Activated CD4-positive, alpha-beta T cell treated with anti-CD3 and anti-CD28 coated beads, Interleukin-2, amount 50 U/mL, for 24 hours (primary cell): ENCODE data around the gene PCSK6.

Experiments used
- DNase-seq, 2 donors: peaks; one replicate each; pipeline ENCODE4 v3.0.0-alpha.2; 2020; ENCODE audit warnings: low read depth in 1 of 2, low spot score in 1 of 2

PCSK6 gene

DNA sequence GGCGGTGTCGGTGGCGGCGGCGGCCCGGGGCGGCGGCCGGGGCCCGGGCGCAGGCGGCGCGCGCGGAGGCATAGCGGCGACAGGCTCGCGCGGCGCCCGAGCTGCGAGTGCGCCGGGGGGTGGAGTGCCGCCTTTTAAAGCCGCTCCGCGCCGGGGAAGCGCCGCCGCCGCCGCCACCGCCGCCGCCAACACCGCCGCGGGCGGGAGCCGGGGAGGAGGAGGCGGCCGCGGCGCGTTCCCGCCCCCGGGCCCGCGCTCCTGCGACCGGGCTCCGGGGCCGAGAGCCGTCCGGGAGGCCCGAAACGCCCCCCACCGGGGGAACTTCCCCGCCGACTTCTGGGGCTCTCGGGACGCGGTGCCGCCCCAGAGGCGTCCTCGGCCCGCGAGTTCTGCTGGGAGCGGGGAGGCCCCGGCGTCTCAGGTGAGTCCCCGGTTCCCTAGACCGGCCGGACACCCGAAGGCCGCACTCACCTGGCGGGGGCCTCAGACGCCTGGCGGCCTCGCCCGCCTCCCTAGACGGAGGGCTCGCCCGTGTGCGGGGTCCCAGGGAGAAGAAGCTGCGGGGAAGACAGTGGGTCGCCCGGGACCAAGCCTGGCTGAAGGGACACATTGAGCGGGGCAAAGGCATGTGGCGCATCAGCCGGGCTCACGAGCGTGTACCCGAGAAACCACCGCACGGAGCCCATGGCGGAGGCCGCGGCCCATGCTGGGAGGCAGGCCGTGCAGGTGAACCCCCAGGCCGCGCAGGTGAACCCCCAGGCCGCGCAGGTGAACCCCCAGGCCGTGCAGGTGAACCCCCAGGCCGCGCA is at the start of gene PCSK6:
Gene PCSK6 (minus strand): TSS at position 109 of the 809 bp plus-strand sequence. CDS start 37 bp downstream, at position 72.
- no peak for DNase-seq

DNA sequence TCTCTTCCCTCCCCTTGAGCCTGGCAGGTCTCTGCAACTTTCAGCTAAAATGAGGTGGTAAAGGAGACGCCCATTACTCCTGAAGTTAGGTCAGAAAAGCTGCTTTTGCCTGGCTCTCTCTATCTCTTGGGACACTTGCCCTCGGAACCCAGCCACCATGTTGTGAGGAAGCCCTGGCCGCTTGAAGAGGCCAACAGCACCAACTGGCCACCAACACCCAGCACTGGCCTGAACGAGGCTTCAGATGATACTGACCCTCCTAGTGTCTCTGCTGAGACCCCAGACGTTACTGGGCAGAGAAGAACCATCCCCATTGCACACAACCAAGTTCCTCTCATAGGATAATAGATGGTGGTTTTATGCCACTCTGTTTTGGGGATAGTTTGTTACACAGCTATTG is 49.5 kb upstream of the PCSK6 start:
- DNase-seq = no peak

DNA sequence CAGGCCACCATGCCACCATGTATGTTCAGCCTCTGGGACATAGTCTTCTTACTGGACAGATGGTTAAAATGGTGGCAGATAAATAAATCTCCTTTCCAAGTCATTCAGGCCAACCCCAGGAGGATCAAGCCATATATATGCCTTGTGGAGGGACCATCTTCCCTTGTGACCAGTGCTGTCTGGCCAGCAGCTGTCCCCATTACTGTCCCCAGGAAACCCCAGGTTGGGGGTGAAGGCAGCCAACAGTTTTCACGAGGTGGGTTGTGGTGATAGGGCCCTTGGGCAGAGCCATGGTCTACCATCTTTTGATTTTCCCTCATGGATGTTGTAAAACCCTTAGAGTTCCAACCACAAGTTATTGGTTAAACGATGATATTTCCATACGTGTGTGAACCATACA is 48.7 kb upstream of the PCSK6 start:
- no peak for DNase-seq

DNA sequence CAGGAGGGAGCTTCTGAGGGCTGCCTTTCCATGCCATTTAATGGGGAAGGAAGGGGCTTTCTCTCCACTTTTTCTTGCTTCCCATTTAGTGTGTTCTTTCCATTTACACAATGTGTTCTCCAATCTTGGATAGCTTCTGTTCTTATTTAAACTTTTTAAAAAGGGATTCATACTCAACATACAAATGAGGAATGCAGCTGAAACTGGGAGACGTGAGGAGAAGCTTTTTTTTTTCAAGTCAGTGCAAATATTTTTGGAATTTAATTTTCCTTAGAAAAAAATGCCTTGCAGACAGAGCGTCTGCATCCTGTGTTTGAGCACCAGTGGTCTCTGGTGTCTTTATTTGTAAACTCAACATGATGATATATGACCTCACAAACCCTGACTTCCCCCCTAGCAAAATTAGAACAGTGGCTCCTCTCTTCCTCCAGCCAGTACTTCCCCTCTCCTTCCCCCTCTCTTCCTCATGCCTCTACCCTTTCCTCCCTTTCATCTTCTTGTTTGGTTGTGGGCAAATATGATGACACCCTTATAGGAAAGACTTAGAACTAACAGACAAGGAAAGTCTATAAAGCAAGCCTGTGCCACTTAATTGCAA is 48.1 kb upstream of the PCSK6 start:
- no peak for DNase-seq

DNA sequence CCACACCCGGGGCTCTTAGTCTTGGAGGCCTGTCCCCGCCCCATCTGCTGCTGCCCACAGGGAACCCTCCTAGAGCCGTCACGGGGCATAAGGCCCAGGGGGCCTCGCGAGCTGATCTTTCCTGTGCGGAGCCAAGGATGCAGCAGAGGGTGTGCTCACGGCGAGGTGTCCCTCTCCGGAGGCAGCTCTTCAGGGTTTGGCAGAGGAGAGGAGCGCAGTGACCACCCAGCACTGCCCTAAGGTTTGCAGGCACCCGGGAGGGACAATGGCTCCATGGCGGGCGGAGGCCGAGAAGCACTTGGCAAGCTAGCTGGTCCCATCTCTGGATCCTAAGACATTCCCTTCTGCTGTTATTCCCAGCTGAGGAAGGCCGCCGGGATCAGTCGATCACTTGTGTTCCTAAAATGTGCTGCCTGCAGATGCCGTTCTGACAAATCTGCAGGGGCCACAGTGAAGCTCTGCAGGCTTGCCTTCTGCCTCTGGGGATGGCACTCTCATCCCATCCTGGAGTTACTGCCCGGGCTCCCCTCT is 47.4 kb upstream of the PCSK6 start:
- no peak for DNase-seq

DNA sequence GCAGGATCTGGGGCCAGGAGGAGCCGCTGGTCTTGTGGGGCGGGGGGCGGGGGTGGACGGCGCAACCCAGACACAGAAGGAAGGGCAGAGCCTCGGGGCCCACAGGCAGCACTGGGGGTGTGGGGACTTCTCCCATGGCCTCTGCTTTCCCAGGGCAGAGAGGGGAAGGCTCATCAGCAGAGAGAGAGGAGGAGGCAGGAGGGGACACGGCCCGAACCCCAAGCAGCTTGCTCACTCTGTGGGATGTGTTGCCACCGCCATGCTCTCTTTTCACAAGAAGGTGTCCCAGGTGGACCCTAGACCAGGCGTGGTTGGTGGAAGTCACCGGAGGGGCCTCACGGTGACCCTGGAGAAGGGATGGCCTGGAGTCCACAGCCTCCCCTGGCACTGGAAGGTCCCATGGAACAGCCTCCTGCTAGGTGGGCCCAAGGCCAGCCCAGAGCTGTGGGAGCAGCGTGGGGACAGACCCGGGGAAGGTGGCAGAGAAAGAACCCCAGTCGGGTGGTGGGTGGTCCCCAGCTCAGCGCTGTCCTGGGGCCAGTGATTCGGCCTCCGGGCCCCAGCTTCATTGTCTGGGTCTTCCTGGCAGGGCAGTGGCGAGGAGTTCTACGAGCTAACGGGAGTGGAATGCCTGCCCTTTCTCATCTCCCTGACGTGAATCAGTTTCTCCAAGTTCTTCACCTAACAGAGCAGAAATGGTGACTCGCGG is 46.8 kb upstream of the PCSK6 start:
- no peak for DNase-seq

DNA sequence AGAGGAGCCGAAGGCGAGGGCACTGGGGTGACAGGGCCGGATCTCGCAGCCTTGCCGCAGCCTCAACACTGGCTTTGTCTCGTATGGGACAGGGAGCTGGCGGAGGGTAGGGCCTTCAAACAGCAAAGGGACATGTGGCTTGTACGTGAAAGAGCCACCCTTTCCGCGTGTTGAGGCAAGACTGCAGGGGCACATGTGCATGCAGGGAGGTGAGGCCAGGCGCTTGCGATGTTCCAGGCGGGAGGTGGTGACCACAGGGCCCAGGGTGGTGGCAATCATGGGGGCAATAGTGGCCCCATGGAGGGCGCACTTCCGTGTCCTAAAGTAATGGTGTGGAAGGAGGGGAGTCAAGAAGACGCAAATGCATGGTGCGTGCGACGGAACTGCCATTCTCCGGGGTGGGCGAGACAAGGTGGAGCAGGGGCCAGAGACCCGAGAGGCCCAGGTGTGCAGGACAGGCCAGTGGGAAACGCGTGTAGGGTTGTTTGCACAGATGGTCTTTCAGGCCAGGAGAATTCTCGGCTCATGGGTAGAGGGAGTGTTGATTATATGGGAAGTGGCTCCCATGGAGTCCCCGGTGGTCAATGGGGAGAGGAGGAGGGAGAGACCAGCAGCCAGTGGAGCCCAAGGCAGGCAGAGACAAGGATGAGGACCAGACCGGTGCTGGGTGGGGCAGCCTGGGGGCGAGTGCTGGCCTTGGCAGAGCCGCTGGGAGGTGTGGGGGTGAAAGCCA is 45.8 kb upstream of the PCSK6 start:
- no peak for DNase-seq

DNA sequence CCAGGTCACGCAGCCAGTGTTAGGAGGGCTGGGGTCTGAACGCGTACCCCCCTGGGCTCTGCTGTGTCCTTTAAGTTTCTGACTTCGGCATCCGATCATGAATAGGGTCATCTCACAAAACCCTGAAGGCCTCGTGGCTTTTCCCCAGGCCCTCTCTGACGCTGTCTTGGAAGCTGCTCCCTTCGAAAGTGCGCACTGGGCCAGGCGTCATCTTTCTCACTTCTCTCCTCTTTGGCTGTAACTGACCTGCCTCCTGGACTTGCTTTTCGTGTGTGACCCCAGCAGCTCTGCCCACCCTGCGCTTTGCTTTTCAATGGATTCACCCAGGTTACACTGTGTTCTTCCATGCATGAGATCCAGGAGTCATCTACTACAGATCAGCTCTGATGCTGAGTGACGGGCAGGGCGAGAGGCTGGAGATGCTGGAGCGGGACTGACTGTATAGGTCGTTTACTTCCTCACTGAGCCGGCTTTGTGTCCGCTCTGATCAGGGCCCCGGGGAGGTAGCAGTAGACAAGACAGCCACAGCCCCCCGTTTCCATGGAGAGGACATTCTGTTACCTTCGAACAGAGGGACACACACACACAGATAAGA is 45.0 kb upstream of the PCSK6 start:
- no peak for DNase-seq

DNA sequence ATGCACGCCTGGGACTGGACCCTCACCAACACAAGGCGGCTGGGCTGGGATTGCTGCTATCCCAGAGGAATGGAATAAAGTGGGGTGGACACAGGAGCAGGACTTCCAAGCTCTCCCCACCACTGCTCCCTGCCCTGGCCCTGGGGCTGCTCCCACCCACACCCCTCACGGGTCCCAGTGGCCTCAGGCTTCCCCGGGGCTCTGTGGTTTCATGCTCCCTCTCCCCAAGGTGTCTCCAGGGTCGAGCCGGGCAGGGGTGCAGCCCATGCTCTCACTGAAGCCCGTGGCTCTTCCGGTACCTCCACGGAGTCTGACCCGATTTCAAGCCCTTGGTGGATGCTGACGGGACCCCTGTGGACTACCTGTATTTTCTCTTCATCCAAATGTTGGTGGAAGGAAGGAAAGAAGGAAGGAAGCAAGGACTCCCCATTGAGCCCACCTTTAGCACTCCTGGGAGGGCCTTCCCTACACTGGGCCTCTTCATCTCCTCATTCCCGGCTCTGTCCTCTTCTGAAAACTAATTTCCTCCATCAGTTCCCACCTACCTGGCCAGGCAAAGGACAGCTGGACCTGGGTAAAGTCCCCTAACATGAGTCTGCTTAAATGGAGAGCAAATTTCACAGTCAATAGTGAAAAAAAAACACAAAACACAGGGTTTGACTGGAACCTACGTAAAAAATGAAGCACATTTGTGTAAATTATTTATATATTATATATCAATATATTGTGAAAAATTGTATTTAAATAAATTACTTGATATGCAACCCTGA is 44.0 kb upstream of the PCSK6 start:
- no peak for DNase-seq

DNA sequence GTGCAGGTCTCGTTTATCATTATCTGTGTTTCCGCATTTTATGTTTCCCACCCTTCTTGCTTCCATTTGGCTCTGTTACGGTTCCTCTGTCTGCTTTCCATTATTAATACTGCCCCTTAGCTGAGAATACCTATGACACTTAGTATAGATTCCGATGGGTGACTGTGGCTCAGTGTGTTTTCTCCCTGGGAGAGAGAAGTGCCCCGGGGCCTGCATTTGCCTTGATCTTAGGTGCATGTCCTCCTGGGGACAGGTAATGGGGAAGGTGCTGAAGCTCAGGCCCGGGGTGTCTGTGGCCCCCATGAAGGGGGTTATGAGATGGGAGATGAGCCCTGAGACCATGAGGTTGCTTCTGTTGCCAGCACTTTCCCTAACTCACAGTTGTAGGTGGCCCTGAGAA is 43.4 kb upstream of the PCSK6 start:
- no peak for DNase-seq

DNA sequence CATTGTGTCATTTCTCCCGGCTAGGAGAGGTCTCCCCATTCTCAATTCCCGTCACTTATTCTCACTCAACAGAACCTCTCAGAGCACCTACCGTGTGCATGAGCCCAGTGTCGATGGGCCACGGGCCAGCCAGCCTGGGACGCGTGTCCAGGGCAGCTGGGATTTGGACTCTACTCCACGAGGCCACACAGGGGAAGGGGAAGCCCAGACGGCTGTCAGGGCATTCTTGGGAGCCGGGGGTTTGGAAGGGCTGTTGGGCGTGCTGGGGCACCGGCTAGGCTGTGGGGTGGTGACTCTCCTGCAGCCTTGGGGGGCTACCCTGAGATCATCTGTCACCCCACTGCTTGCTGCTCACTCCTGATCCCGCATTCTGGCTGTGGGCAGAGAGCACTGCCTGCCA is 41.7 kb upstream of the PCSK6 start:
- DNase-seq = no peak

DNA sequence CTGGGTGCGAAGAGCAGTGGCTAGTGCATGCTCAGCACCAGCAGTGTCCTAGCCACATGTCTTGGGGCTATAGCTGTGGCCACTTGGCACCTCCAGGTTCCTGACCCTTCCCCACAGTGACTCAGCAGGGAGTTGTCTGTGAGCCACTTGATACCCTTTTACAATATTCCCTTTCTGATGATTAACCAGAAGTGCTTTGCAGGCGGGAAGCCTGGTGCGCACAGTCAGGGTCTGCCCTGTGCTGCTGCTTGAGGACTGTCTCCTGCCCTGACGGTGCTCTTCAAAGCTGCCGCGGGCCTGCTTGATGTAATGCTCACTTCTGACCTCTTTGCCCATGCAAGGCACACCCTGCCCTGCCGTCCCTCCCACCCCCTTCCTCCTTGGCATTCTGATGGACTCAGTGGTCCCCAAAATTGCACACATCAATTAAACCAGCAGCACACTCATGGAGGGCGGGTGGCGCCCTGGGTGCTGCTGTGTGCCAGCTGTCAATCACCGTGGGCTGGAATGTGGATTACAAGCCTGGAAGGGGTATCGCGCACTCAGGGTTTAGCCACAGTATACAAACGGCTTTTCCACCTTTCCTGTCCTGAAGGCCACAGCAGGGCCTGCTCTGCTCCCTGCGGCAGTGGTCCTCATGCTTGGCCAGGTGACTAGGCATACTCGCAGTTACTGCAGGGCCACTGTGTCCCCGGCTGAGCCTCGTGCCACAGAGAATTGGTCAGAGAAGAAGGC is 40.9 kb upstream of the PCSK6 start:
- DNase-seq = no peak

DNA sequence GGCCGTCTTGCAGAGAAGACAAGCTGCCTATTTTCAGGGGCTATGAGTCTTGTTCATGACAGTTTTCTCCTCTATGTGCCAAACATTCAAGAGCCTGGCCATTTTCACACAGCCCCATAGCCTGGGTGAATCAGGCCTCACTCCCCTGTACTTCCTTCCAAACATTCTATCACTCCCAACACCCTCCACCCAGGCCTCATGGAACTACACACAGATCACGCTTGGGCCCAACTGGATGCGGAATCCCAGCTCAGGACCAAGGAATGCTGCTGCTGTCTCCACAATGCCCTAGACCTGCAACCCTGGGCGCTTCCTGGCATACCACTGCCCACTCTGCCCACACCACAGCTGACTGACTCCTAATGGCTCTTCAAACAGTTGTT is 39.4 kb upstream of the PCSK6 start:
- DNase-seq = no peak

DNA sequence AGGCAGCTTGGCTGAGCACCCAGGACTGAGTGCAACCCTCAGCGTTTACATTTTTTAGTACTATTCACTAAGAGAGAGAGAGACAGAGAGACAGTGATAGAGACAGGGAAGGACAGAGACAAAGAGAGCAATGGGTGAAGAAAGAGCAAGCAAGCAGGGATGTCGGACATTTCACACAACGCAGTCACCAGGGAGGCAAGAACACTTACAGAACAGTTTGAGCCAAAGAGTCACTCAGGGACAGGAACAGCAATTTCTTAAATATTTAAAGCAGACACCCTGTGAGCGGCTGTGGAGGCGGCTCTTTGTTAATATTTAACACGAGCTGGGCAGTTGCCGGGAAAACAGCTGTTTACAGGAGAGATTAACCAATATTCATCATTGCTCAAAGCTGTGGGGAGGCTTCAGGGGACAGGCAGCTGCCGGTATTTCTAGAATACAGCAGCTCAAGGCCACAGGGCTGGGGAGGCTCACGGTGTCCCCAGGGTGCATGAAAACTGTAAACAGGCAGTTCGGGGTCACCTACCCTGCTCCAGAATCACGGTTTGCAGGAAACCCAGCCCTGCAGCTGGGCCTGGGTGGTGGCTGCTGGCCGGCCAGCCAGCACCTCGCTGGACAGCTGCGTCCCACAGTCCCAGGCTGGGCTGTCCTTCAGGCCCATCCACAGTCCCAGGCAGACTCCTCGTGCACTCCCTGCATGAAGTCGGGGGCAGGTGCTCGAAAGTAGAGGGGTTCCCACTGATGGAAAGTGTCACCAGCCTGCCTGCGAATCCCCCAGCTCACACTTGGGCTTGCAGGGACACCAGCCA is 38.8 kb upstream of the PCSK6 start:
- DNase-seq = no peak

DNA sequence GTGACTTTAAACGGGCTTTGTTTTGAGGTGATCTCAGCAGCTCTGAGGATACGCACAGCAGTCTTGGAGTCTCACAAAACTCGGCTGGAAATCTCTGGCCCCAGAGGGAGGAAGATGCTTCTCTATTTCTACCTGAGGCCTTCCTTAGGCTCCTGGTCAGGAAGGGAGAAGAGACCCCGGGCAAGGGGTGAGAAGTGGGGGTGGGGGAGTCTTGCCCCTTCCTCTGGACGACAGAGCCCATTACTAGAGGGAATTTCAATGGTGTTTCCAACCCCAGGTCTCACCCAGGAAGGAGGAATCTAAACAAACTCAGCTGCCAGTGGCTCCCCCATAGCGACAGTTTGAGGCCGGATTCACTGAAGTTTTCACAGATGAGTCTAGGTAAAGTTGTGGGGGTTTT is 37.4 kb upstream of the PCSK6 start:
- no peak for DNase-seq

DNA sequence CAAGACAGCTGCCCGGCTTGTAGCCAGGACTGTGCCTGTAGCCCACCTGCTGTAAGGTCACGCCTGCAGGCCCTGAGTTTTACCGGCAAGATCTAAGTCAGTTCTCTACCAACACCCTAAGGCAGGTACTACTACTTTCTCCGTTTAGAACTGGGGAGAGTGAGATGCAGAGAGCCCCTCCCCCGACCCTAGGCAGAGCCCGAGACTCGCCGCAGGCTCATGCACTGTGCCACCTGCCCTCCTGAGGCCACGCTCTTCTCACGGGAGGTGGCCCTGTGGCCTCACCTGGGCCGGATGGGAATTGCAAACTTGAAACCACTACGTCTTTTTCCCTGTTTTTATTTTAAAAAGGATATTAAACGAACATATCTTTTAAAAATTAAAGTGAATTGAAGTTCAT is 36.9 kb upstream of the PCSK6 start:
- no peak for DNase-seq

DNA sequence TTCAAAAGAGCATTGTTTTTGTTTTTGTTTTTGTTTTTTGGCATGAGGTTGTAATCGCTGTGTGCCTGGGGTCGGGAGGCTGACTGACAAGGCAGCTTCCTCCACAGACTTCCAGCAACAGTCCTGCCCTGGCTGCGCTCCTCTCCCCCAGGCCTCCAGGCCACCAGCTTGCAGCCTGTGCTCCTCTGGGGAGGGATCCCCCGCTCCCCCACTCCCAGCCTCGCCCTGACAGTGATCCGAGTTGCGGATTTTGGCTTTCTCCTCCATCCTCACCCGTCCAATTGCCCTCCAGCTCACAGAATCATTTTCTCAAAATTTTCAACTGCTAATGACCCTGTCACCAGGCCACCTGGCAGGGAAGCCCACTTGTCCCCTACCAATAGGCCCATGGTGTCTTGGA is 36.5 kb upstream of the PCSK6 start:
- no peak for DNase-seq

DNA sequence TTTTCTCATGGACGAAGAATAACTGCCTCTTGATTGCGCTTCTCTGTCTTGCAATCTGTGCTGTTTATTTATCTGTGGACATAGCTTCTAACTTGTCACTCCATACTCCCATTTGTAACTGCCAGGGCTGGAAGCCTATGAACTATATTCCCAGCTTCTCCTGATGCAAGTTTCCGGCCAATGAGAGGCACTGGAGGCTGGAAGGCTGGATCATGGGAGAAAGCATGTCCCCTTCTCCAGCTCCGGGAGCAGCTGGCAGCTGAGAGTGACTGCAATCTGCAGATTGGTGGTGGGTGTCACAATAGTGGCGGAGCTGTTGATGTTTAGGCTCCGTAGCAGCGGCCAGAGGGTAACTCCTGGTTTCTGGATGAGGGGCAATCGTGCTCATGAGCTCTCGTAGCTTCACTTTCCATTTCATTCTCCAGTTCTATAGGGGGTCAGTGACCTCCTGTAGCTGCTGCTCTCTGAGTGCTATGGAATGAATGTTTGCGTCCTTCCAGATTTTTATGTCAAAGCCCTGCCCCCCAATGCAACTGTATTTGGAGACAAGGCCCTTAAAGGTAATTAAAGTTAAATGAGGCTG is 35.7 kb upstream of the PCSK6 start:
- DNase-seq = no peak
